H1 (cell line): ENCODE results near the gene GIMD1. TPM values are rescaled to one million over a fixed set of nuclear protein-coding genes. Genes with fewer than 3 reads are reported as not detected.

ENCODE experiments used
- CTCF ChIA-PET: fragments of 300-600 bp; sonication (Branson Sonifier 250); formaldehyde crosslinking; loops from one replicate; lab custom pipeline; 2021; ENCODE audit not compliant: partially characterized antibody; lab: Charles Lee
- POLR2A ChIA-PET: fragments of 300-600 bp; sonication (Branson Sonifier 250); formaldehyde crosslinking; loops from one replicate; lab custom pipeline; 2021; ENCODE audit warnings: inconsistent platforms; ENCODE audit not compliant: partially characterized antibody; lab: Charles Lee
- DNase-seq, 2 experiments: peaks; one replicate each; pipeline versions ENCODE4 v3.0.0 to v3.0.0-alpha.2; 2010 to 2022; ENCODE audit warnings: low spot score in 2 of 2, low read depth in 1 of 2, mixed read lengths in 1 of 2
- FAIRE-seq: peaks from 2 replicates; lab custom pipeline; 2011; peaks lifted over from hg19 to GRCh38; lab: Jason Lieb, UNC
- H2AFZ ChIP-seq: 2 replicates; pipeline ENCODE4 v1.8.1; 2012; ENCODE audit warnings: low read length, inconsistent platforms
- H2AK5ac ChIP-seq: 2 replicates; pipeline ENCODE4 v1.6.1; 2013; ENCODE audit warnings: low read depth, low read length
- H2BK120ac ChIP-seq: replicated peaks from 2 replicates; pipeline ENCODE3; 2013; ENCODE audit warnings: low read depth, low read length, inconsistent platforms
- H2BK12ac ChIP-seq: 2 replicates; pipeline ENCODE4 v1.6.1; 2013; ENCODE audit warnings: low read depth, low read length
- H2BK15ac ChIP-seq: 2 replicates; pipeline ENCODE4 v1.6.1; 2013; ENCODE audit warnings: low read length
- H2BK20ac ChIP-seq: 2 replicates; pipeline ENCODE4 v1.6.1; 2013; ENCODE audit warnings: low read length
- H2BK5ac ChIP-seq: 2 replicates; pipeline ENCODE4 v1.6.1; 2013; ENCODE audit warnings: low read depth, low read length
- H3K14ac ChIP-seq: 2 replicates; pipeline ENCODE4 v1.6.1; 2013; ENCODE audit warnings: inconsistent platforms; ENCODE audit not compliant: insufficient read length
- H3K18ac ChIP-seq: 2 replicates; pipeline ENCODE4 v1.6.1; 2013; ENCODE audit warnings: low read length; ENCODE audit errors: extremely low read depth
- H3K23ac ChIP-seq: 2 replicates; pipeline ENCODE4 v1.6.1; 2013; ENCODE audit warnings: inconsistent platforms; ENCODE audit not compliant: insufficient read length
- H3K23me2 ChIP-seq: 2 replicates; pipeline ENCODE4 v1.6.1; 2013; ENCODE audit warnings: low read depth, low read length
- H3K27ac ChIP-seq: 2 replicates; pipeline ENCODE4 v1.6.1; 2011; ENCODE audit warnings: low read depth, low read length, inconsistent platforms
- H3K27me3 ChIP-seq, 4 experiments: replicated peaks in 1 of 4; 1 replicate in 1 of 4; 2 replicates in 3 of 4; pipeline versions ENCODE4 v1.6.1 to v1.8.1; 2011 to 2013; ENCODE audit warnings: low read length in 3 of 4, mild to moderate bottlenecking in 3 of 4, inconsistent platforms in 2 of 4, mixed read lengths in 2 of 4, moderate library complexity in 1 of 4; ENCODE audit not compliant: control insufficient read depth in 3 of 4, insufficient read depth in 3 of 4; ENCODE audit errors: extremely low read depth in 1 of 4
- H3K36me3 ChIP-seq, 4 experiments: 2 replicates each; pipeline versions ENCODE4 v1.6.1 to v1.8.1; 2011 to 2013; ENCODE audit warnings: mild to moderate bottlenecking in 4 of 4, low read length in 3 of 4, moderate library complexity in 2 of 4, control low read depth in 1 of 4, inconsistent platforms in 1 of 4; ENCODE audit not compliant: insufficient read depth in 4 of 4, control insufficient read depth in 2 of 4
- H3K4ac ChIP-seq: replicated peaks from 2 replicates; pipeline ENCODE3; 2013; ENCODE audit warnings: low read length, low read depth, mixed read lengths, inconsistent platforms; ENCODE audit not compliant: insufficient read length
- H3K4me1 ChIP-seq, 4 experiments: replicated peaks in 1 of 4; 1 replicate in 1 of 4; 2 replicates in 3 of 4; pipeline versions ENCODE4 v1.6.1 to v1.8.1; 2011 to 2013; ENCODE audit warnings: low read length in 3 of 4, inconsistent platforms in 2 of 4, mixed read lengths in 1 of 4; ENCODE audit not compliant: insufficient read depth in 4 of 4, control insufficient read depth in 3 of 4
- H3K4me2 ChIP-seq, 2 experiments: 2 replicates each; pipeline versions ENCODE4 v1.6.1 to v1.8.1; 2011 to 2013; ENCODE audit warnings: low read depth in 2 of 2, low read length in 2 of 2, control low read depth in 1 of 2, inconsistent platforms in 1 of 2, mild to moderate bottlenecking in 1 of 2; ENCODE audit not compliant: insufficient read depth in 1 of 2
- H3K4me3 ChIP-seq, 4 experiments: fragments of 200-600, 300-600 bp in 1 of 4; sonication (generic), shearing (Covaris generic), sonication (Bioruptor Twin) in 1 of 4; 2 replicates each; pipeline versions ENCODE4 v1.5.1 to v1.8.1; 2011 to 2016; ENCODE audit warnings: low read length in 4 of 4, low read depth in 3 of 4, control low read depth in 2 of 4, inconsistent platforms in 2 of 4, mild to moderate bottlenecking in 2 of 4, mixed read lengths in 1 of 4, moderate library complexity in 1 of 4; ENCODE audit not compliant: insufficient read depth in 2 of 4; ENCODE audit errors: extremely low read depth in 1 of 4
- H3K56ac ChIP-seq: replicated peaks from 2 replicates; pipeline ENCODE3; 2013; ENCODE audit warnings: low read depth, mild to moderate bottlenecking, mixed read lengths, low read length, inconsistent platforms; ENCODE audit not compliant: insufficient read length
- H3K79me1 ChIP-seq: 2 replicates; pipeline ENCODE4 v1.6.1; 2013; ENCODE audit warnings: low read depth, low read length, control low read depth
- H3K79me2 ChIP-seq, 2 experiments: 2 replicates each; pipeline versions ENCODE4 v1.6.1 to v1.8.1; 2012 to 2013; ENCODE audit warnings: low read length in 2 of 2, mild to moderate bottlenecking in 2 of 2, inconsistent platforms in 1 of 2; ENCODE audit not compliant: insufficient read depth in 2 of 2, control insufficient read depth in 1 of 2
- H3K9ac ChIP-seq, 4 experiments: replicated peaks in 1 of 4; 1 replicate in 1 of 4; 2 replicates in 3 of 4; pipeline versions ENCODE4 v1.6.1 to v1.8.1; 2011 to 2013; ENCODE audit warnings: low read depth in 3 of 4, low read length in 3 of 4, control low read depth in 2 of 4, mild to moderate bottlenecking in 2 of 4, moderate library complexity in 2 of 4, inconsistent platforms in 1 of 4; ENCODE audit errors: extremely low read depth in 1 of 4
- H3K9me3 ChIP-seq, 2 experiments: 2 replicates each; pipeline versions ENCODE4 v1.6.1 to v1.8.1; 2012 to 2013; ENCODE audit warnings: mild to moderate bottlenecking in 2 of 2, moderate library complexity in 2 of 2, control low read depth in 1 of 2, inconsistent platforms in 1 of 2, low read depth in 1 of 2, low read length in 1 of 2, mixed read lengths in 1 of 2; ENCODE audit not compliant: insufficient read depth in 2 of 2
- H4K20me1 ChIP-seq, 2 experiments: replicated peaks in 1 of 2; 2 replicates each; pipeline versions ENCODE3 to v1.8.1; 2011 to 2013; ENCODE audit warnings: inconsistent platforms in 2 of 2, low read length in 2 of 2, mild to moderate bottlenecking in 1 of 2; ENCODE audit not compliant: insufficient read depth in 2 of 2, control insufficient read depth in 1 of 2
- H4K5ac ChIP-seq: 2 replicates; pipeline ENCODE4 v1.6.1; 2013; ENCODE audit warnings: low read length, low read depth, mixed read lengths, inconsistent platforms; ENCODE audit not compliant: insufficient read length
- H4K8ac ChIP-seq: 2 replicates; pipeline ENCODE4 v1.8.0; 2013; ENCODE audit warnings: mild to moderate bottlenecking, moderate library complexity, low read length, inconsistent platforms; ENCODE audit not compliant: insufficient read depth; ENCODE audit errors: extremely low read depth
- H4K91ac ChIP-seq: replicated peaks from 2 replicates; pipeline ENCODE3; 2013; ENCODE audit warnings: low read length, mixed read lengths, inconsistent platforms; ENCODE audit not compliant: insufficient read length
- HDAC6 ChIP-seq: IDR thresholded peaks from one replicate; pipeline ENCODE4 v1.7.1; 2012; ENCODE audit warnings: low read depth, mild to moderate bottlenecking, inconsistent platforms, low read length, moderate library complexity
- KDM4A ChIP-seq: IDR thresholded peaks from one replicate; pipeline ENCODE4 v1.7.1; 2012; ENCODE audit warnings: low read depth, mild to moderate bottlenecking, moderate library complexity, low read length, inconsistent platforms; ENCODE audit not compliant: severe bottlenecking
- KDM5A ChIP-seq: fragments of 200-600 bp; IDR thresholded peaks from 2 replicates; pipeline ENCODE4 v1.7.1; 2012; ENCODE audit warnings: mild to moderate bottlenecking, low read length, inconsistent platforms, mixed read lengths
- NRF1 ChIP-seq: IDR thresholded peaks from 2 replicates; pipeline ENCODE4 v1.6.1; 2011; ENCODE audit warnings: mild to moderate bottlenecking, low read depth, low read length, improper control_type of control experiment
- WGBS, 2 experiments: shearing (Covaris generic) in 1 of 2; methylation state at CpG; one replicate each; pipeline versions ENCODE4 v1.1.6 to v1.1.7; 2013 to 2015; ENCODE audit warnings: low lambda C conversion rate in 2 of 2, mixed read lengths in 2 of 2, inconsistent platforms in 1 of 2, low coverage in 1 of 2, missing lambda C conversion rate in 1 of 2; ENCODE audit not compliant: insufficient replicate concordance in 2 of 2, insufficient coverage in 1 of 2, insufficient read length in 1 of 2; ENCODE audit errors: extremely low coverage in 1 of 2, missing lambda C conversion rate in 1 of 2; 5-methylcytosine and 5-hydroxymethylcytosine counted together
- long read RNA-seq, 2 experiments: library from RNA in 1 of 2; library from capped mRNA in 1 of 2; stranded (forward); transcript quantifications; one replicate each; pipeline ENCODE4 v2.0.0, GENCODE V29; 2021; ENCODE audit warnings: inconsistent platforms in 1 of 2
- polyA minus RNA-seq, 3 experiments: library from RNA; depleted of rRNA, polyadenylated mRNA; stranded (reverse); fragments of >200 nt; gene quantifications; 1 replicate in 2 of 3; 2 replicates in 1 of 3; pipeline ENCODE4 v1.2.3, GENCODE V29; 2011
- polyA plus RNA-seq, 7 experiments: library from polyadenylated mRNA; depleted of rRNA in 3 of 7; stranded (reverse) in 5 of 7; unstranded in 2 of 7; fragments of >200 nt in 5 of 7; fragments of 200-250 nt in 2 of 7; gene quantifications; 1 replicate in 5 of 7; 2 replicates in 1 of 7; 4 replicates in 1 of 7; pipeline versions ENCODE4 v1.2.1 to v1.2.3, GENCODE V29; 2011 to 2013; ENCODE audit warnings: missing spikeins in 2 of 7, mixed read lengths in 2 of 7
- total RNA-seq: library from RNA; stranded (reverse); fragmentation: NEBNext Ultra II Directional; extraction: Animal tissue kit (Norgen Biotek cat#: 25700); gene quantifications from 2 replicates; pipeline ENCODE4 v1.2.1, GENCODE V29; 2021

GIMD1 gene
- total RNA-seq (not detected in 2 replicates), polyA plus RNA-seq (2011; rRNA removed) (not detected in 2 replicates), polyA minus RNA-seq (2011; rRNA and poly(A)+ RNA removed) (not detected in 2 replicates)
- not detected for polyA plus RNA-seq (2011; cell fraction: cytosol; rRNA removed)
- polyA plus RNA-seq (2011; cell fraction: nucleus; rRNA removed): not detected
- polyA plus RNA-seq (2012, experiment 1 of 2): not detected in 4 replicates
- not detected for polyA plus RNA-seq (2012, experiment 2 of 2)
- polyA plus RNA-seq (2013, experiment 1 of 2): not detected
- polyA plus RNA-seq (2013, experiment 2 of 2): not detected
- not detected for polyA minus RNA-seq (2011; cell fraction: cytosol; rRNA and poly(A)+ RNA removed)
- not detected for polyA minus RNA-seq (2011; cell fraction: nucleus; rRNA and poly(A)+ RNA removed)
- long read RNA-seq, experiment 1: 0 reads
- long read RNA-seq, experiment 2: 0 reads

DNA sequence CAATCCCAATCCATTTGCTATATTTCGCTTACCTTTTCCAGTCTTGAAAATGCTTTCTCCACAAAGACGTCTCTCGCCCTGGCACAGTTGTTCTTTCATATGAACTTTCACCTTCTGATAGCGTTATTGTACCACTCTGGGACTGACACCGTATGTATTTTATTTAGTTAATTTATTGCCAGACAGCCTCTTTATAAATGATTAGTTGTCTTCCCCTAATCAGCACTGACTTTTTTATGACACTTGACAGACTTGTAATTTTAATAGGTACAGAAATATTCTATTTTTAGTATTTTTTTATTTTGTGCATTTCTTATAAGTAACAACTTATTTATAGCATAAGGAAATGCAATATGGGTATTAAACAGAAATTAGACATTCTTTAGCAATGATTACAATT lies at the start of gene GIMD1:
TSS of gene GIMD1 (minus strand) at position 101 of the 400 bp plus-strand sequence. CDS start 1,343 bp downstream, outside the sequence.
- Histone ChIP-seq H2BK5ac (no peak within 1 kb of the TSS), H3K79me2 (no peaks in the 10 kb centered on the region), H3K23me2 (no peaks in the 10 kb centered on the region), H3K9me3 (no peaks in the 10 kb centered on the region), H3K4ac (no peak within 1 kb of the TSS), H4K91ac (no peak within 1 kb of the TSS), H2BK20ac (no peak within 1 kb of the TSS), H3K27me3 (no peaks in the 10 kb centered on the region), H2AFZ (0 out of 2 replicates have a peak within 1 kb of the TSS, but pooled peaks have one; percentile 65), H3K4me3 (no peak within 1 kb of the TSS), H4K20me1 (no peaks in the 10 kb centered on the region), H2BK12ac (no peak within 1 kb of the TSS), H3K79me1 (no peaks in the 10 kb centered on the region), H3K27ac (no peak within 1 kb of the TSS), H3K18ac (no peak within 1 kb of the TSS), H2BK15ac (no peak within 1 kb of the TSS), H3K23ac (no peak within 1 kb of the TSS), H3K56ac (no peak within 1 kb of the TSS), H3K4me1 (peaks cover 0 to 3% (median 0%) of the 10 kb centered on the region in 4 experiments; a peak in 1 of 7 replicates), H3K9ac (no peak within 1 kb of the TSS), H4K5ac (no peak within 1 kb of the TSS), H2AK5ac (no peak within 1 kb of the TSS), H3K4me2 (no peak within 1 kb of the TSS), H3K14ac (no peak within 1 kb of the TSS), H3K36me3 (no peaks in the 10 kb centered on the region), H2BK120ac (no peak within 1 kb of the TSS), H4K8ac (no peak within 1 kb of the TSS)
- CTCF ChIA-PET: interaction anchor here (1.1 to 4.5 kb wide), 15 partner anchors 10 to 525 kb away, joined by 3 to 36 read pairs (median 5); no protein-coding TSS in a partner anchor
- TF ChIP-seq KDM4A (no peak), NRF1 (no peak), KDM5A (no peak), HDAC6 (no peak)
- POLR2A ChIA-PET: no interaction called here
- DNase-seq (no peak), FAIRE-seq (no peak)
- 90% methylated on average over 5 of the region's 5 CpGs; no CpG with 5 or more reads in 1 of the 2 experiments for WGBS, 2 experiments
